ENCODE results near the gene WDR87.

- TF ChIP-seq, protein P1, sequence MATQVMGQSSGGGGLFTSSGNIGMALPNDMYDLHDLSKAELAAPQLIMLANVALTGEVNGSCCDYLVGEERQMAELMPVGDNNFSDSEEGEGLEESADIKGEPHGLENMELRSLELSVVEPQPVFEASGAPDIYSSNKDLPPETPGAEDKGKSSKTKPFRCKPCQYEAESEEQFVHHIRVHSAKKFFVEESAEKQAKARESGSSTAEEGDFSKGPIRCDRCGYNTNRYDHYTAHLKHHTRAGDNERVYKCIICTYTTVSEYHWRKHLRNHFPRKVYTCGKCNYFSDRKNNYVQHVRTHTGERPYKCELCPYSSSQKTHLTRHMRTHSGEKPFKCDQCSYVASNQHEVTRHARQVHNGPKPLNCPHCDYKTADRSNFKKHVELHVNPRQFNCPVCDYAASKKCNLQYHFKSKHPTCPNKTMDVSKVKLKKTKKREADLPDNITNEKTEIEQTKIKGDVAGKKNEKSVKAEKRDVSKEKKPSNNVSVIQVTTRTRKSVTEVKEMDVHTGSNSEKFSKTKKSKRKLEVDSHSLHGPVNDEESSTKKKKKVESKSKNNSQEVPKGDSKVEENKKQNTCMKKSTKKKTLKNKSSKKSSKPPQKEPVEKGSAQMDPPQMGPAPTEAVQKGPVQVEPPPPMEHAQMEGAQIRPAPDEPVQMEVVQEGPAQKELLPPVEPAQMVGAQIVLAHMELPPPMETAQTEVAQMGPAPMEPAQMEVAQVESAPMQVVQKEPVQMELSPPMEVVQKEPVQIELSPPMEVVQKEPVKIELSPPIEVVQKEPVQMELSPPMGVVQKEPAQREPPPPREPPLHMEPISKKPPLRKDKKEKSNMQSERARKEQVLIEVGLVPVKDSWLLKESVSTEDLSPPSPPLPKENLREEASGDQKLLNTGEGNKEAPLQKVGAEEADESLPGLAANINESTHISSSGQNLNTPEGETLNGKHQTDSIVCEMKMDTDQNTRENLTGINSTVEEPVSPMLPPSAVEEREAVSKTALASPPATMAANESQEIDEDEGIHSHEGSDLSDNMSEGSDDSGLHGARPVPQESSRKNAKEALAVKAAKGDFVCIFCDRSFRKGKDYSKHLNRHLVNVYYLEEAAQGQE (IDR thresholded peaks at IDR 0.05), result no peak
- TF ChIP-seq CHD2 (IDR thresholded peaks at IDR 0.05; ENCODE audit: low read length, partially characterized antibody), result no peak
- TF ChIP-seq CTCF (IDR thresholded peaks at IDR 0.05), result no peak
- no peak for TF ChIP-seq POLR2A (IDR thresholded peaks at IDR 0.05; ENCODE audit: low read length)
- TF ChIP-seq, protein P2, sequence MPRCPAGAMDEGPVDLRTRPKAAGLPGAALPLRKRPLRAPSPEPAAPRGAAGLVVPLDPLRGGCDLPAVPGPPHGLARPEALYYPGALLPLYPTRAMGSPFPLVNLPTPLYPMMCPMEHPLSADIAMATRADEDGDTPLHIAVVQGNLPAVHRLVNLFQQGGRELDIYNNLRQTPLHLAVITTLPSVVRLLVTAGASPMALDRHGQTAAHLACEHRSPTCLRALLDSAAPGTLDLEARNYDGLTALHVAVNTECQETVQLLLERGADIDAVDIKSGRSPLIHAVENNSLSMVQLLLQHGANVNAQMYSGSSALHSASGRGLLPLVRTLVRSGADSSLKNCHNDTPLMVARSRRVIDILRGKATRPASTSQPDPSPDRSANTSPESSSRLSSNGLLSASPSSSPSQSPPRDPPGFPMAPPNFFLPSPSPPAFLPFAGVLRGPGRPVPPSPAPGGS (IDR thresholded peaks at IDR 0.05), result no peak
- no peak for TF ChIP-seq ELK1 (IDR thresholded peaks at IDR 0.05; ENCODE audit: low read depth, low read length)
- no peak for TF ChIP-seq BHLHE40 (IDR thresholded peaks at IDR 0.05; ENCODE audit: low read depth, low read length)
- TF ChIP-seq KDM5A (IDR thresholded peaks at IDR 0.05), result no peak
- TF ChIP-seq, protein P3, sequence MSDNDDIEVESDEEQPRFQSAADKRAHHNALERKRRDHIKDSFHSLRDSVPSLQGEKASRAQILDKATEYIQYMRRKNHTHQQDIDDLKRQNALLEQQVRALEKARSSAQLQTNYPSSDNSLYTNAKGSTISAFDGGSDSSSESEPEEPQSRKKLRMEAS (IDR thresholded peaks at IDR 0.05), result no peak
Observed at GRCh38 chr19:37867831-37868230, 38.6 kb downstream of the WDR87 start.
